A549 (cell line): ENCODE results near the gene REEP3.

ENCODE experiments used
- CTCF ChIP-seq: fragments of >200 bp; sonication (Bioruptor Twin); formaldehyde crosslinking; IDR thresholded peaks from 3 replicates; pipeline ENCODE4 v1.5.1; 2016
- HOXB5 ChIP-seq: fragments of 250-450 bp; sonication (Bioruptor Pico); IDR thresholded peaks from 2 replicates; pipeline ENCODE4 v1.5.0; 2020; ENCODE audit warnings: mild to moderate bottlenecking, moderate library complexity
- MYC ChIP-seq: IDR thresholded peaks from 2 replicates; pipeline ENCODE4 v1.6.1; 2012; ENCODE audit warnings: mild to moderate bottlenecking, inconsistent platforms, low read length, improper control_type of control experiment, borderline replicate concordance
- PBX3 ChIP-seq: IDR thresholded peaks from 2 replicates; pipeline ENCODE4 v1.6.1; 2012
- POLR2A ChIP-seq: IDR thresholded peaks from 2 replicates; pipeline ENCODE4 v1.6.1; 2012; ENCODE audit warnings: mild to moderate bottlenecking, low read length
- RAD21 ChIP-seq, 2 experiments: fragments of >200 bp in 1 of 2; sonication (Bioruptor Twin) in 1 of 2; formaldehyde crosslinking in 1 of 2; IDR thresholded peaks in 1 of 2; conservative IDR thresholded peaks in 1 of 2; 2 replicates in 1 of 2; 3 replicates in 1 of 2; pipeline ENCODE4 v1.6.1; 2012 to 2018; ENCODE audit warnings: inconsistent platforms in 1 of 2
- REST ChIP-seq: fragments of 200-600 bp; sonication (generic); IDR thresholded peaks from 2 replicates; pipeline ENCODE4 v1.6.1; 2016; ENCODE audit warnings: antibody characterized with exemption, mild to moderate bottlenecking, moderate library complexity
- RFX5 ChIP-seq: fragments of 450-650 bp; IDR thresholded peaks from 2 replicates; pipeline ENCODE4 v1.7.1; 2014; ENCODE audit warnings: antibody characterized with exemption, mild to moderate bottlenecking, moderate library complexity
- ZC3H11A ChIP-seq: fragments of 450-650 bp; IDR thresholded peaks from 2 replicates; pipeline ENCODE4 v1.6.1; 2014; ENCODE audit warnings: antibody characterized with exemption, mild to moderate bottlenecking
- ZFP36 ChIP-seq: fragments of 450-650 bp; IDR thresholded peaks from 2 replicates; pipeline ENCODE4 v1.6.1; 2014; ENCODE audit warnings: borderline replicate concordance; ENCODE audit not compliant: partially characterized antibody
- TF ChIP-seq, protein P1 (sequence below): IDR thresholded peaks from 2 replicates; pipeline ENCODE4 v1.6.1; 2012

DNA sequence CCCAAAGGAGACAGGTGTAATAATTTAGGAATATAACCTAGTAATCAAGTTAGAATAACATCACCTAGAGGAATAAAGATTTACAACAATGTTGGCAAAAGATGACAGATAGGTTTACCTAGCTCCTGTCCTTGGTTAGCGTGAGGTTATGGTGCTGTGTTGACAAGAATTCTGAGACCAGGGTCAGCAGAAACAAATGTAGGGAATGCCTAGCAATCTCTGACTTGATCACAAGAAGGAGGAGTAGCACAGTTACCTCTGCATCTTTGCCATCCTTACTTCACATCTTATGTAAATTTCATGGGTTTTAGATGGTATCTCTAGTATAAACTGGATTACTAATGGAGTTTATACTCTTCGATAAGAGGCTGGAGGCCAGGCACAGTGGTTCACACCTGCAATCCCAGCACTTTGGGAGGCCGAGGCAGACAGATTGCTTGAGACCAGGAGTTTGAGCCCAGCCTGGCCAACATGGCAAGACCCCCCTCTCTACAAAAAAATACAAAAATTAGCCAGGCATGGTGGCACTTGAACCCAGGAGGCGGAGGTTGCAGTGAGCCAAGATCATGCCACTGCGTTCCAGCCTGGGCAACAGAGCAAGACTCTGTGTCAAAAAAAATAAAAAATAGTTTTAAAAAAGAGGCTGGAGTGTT is 37.1 kb downstream of the REEP3 start:
- TF ChIP-seq CTCF (no peak), REST (no peak), ZFP36 (no peak), RAD21 (conservative IDR thresholded peaks at IDR 0.05 in 1 of 2, IDR thresholded peaks at IDR 0.05 in 1 of 2) (no peak), MYC (no peak), ZC3H11A (no peak), HOXB5 (no peak), POLR2A (no peak), RFX5 (no peak), PBX3 (no peak)
- TF ChIP-seq, protein P1, sequence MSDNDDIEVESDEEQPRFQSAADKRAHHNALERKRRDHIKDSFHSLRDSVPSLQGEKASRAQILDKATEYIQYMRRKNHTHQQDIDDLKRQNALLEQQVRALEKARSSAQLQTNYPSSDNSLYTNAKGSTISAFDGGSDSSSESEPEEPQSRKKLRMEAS = no peak
